ENCODE results near the gene TFR2.

The TFR2 gene

DNA sequence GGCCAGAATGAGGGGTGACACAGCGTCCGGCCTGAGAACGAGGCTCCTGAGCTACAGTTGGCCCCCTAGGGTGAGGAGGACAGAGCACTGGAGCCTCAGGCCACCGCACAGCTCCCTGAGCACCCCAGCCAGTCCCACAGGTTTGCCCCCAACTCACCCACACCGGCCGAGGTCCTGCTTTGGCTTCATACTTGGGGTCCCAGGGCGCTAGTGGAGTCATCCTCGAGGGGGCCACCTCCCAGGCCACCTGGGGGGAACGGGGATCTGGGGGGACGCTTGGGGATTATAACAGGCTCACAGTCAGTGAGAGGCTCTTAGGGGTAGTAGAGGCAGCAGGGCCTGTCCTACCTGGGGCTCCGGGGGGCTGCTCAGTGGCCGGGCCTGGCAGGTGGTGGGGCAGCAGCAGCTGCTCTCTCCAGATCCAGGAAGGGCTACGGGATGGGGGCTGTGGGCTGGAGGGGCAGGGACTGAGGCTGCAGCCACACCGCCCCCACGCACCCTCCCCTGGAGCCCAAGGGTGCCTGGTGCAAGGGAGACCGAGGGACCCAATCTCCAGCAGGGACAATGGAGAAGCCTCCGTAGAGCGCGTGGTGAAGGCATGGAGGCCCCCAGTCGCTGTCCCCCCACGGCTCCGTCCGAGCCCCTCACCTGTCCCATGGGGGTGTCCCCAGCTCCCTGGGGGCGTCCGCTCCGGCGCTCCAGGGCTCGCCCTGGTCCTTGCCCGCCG, 68.2 kb downstream of the TFR2 start:
- no peak for DNase-seq (ENCODE audit: low spot score)

DNA sequence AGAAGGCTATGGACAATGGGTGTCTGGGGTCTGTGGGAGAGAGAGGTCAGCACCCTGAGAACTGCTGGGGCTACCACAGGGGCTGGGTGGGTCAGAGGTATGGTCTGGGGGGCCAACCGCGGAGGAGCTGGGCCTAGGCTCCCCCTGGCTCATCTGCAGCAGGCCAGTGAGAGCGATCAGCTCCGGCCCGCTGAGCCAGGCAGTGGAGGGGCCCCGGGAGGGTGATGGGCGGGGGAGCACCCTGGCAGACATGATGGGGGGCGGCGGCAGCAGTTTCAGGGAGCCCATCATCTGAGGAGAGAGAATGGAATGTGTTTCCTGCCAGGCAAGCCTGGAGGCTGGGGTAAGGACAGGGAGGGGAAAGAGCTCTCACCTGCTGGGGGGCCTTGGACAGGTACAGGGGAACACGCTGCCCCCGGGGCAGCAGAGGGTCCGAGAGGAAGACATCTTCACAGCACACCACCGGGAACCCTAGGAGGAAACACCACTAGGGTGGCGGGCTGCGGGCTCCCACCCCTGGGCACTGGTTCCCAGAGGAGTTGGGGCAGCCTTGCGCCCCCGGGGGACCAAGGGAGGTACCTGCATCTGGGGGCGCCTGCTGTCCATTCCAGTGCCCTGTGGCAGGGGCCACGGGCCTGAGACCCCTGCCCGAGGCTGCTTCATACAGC, 68.9 kb downstream of the TFR2 start:
- no peak for DNase-seq (ENCODE audit: low spot score)

- DNase-seq (ENCODE audit: low spot score) = no peak
These were observed 69.6 kb downstream of the TFR2 start for GRCh38 chr7:100571829-100572116.

DNA sequence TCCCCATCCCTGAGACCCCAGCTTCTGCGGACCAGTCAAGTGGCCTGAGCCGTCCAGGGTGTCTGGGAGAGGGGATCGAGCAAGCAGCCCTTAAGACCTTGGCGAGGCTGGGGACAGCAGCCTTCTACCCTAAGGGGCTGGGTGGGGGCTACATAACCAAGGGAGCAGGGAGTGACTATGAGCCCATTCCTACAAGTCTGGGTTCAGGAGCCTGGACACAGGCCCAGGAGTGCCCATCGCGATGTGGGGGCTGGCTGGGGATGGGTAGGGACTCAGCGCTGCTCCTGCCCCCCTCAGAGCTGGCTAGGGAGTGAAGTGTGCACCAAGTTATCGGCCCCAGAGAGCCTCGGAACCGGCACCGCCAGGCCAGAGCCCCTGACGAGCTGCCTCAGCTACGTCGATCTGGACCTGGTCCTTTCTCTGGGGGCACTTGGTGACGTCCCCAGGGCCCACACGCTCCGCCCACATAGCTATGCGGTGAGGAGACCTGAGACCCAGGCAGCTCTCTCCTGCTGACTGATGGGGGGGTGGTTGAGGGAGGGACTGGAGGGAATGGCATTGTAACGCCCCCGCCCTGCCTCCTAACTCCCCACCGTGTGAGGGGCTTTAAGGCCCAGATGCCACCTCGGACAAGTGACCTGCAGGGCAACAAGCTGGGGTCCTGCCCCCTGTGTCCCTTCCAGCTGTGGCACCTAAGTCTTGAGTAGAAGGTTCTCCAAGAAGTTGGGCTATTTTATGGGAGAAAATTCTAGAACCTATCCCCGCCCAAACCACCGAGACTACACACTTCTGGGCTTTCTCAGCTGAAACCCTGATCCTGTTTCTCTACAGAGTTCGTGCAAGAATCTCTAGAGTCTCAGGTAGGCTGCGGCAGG, 70.2 kb downstream of the TFR2 start:
- no peak for DNase-seq (ENCODE audit: low spot score)

Data from RKO (cell line).